ENCODE measurements around the gene RASA3. TPM values are rescaled to one million over a fixed set of nuclear protein-coding genes. Genes with fewer than 3 reads are reported as not detected.

The RASA3 gene
- total and polyA plus RNA-seq, 2 of the 8 experiments (the other 6 are each of a cell fraction or from before 2014, with no cell fraction given) = 7.5 to 21.9 TPM

DNA sequence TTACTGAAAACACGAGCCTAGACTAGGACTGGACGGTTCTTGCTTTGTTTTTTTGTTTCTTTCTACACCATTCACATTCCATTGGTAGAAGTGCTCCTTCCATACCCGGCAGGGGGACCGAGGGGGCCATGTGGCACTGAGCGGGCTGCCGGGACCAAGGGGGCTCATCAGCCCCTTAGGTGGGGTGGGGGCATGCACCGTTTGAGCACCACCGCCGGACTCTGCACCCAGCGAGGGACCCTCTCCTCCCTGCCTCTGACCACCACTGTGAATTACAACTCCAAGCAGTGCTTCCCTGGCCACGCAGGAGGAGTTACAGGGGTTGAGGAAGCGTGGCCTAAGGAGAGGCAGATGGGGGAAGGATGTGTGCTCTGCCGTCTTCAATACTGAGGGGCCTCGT is 31.6 kb upstream of the RASA3 start:
- Histone ChIP-seq H3K23ac (ENCODE audit: insufficient read length) (no peak overlapping the region), H3K14ac (ENCODE audit: insufficient read length) (no peak overlapping the region), H2BK5ac (ENCODE audit: low read depth, low read length) (no peak overlapping the region), H2AFZ (ENCODE audit: low read length) (no peak overlapping the region), H2BK20ac (ENCODE audit: low read length) (no peak overlapping the region), H2BK120ac (replicated peaks; ENCODE audit: low read depth, low read length) (no peak overlapping the region), H2BK12ac (ENCODE audit: low read depth, low read length) (no peak overlapping the region), H4K8ac (ENCODE audit: extremely low read depth, insufficient read depth, low read length) (no peak overlapping the region), H3K36me3 (ENCODE audit: control insufficient read depth in 2 of 4, insufficient read depth in 4 of 4, low read length in 3 of 4) (no peaks in the 10 kb centered on the region), H3K27ac (ENCODE audit: low read depth, low read length) (no peak overlapping the region), H3K79me2 (ENCODE audit: control insufficient read depth in 1 of 2, insufficient read depth in 2 of 2, low read length in 2 of 2) (no peaks in the 10 kb centered on the region), H3K9me3 (ENCODE audit: insufficient read depth in 2 of 2, low read depth in 1 of 2, low read length in 1 of 2) (no peaks in the 10 kb centered on the region), H3K4me3 (ENCODE audit: extremely low read depth in 1 of 4, insufficient read depth in 2 of 4, low read depth in 3 of 4, low read length in 4 of 4) (no peak overlapping the region), H3K23me2 (ENCODE audit: low read depth, low read length) (no peaks in the 10 kb centered on the region), H4K91ac (replicated peaks; ENCODE audit: insufficient read length, low read length) (no peak overlapping the region), H4K5ac (ENCODE audit: insufficient read length, low read depth, low read length) (no peak overlapping the region), H3K79me1 (ENCODE audit: low read depth, low read length) (no peaks in the 10 kb centered on the region), H3K27me3 (replicated peaks in 1 of 4; ENCODE audit: control insufficient read depth in 3 of 4, extremely low read depth in 1 of 4, insufficient read depth in 3 of 4, low read length in 3 of 4) (peaks cover 0 to 2% (median 0%) of the 10 kb centered on the region in 4 experiments; a peak in 1 of 7 replicates), H4K20me1 (replicated peaks in 1 of 2; ENCODE audit: control insufficient read depth in 1 of 2, insufficient read depth in 2 of 2, low read length in 2 of 2) (no peaks in the 10 kb centered on the region), H3K4me1 (replicated peaks in 1 of 4; ENCODE audit: control insufficient read depth in 3 of 4, insufficient read depth in 4 of 4, low read length in 3 of 4) (no peaks in the 10 kb centered on the region), H3K4me2 (ENCODE audit: insufficient read depth in 1 of 2, low read depth in 2 of 2, low read length in 2 of 2) (no peak overlapping the region), H2BK15ac (ENCODE audit: low read length) (no peak overlapping the region), H2AK5ac (ENCODE audit: low read depth, low read length) (no peak overlapping the region; the same call in 1 of the 2 replicates), H3K56ac (replicated peaks; ENCODE audit: insufficient read length, low read depth, low read length) (no peak overlapping the region), H3K9ac (replicated peaks in 1 of 4; ENCODE audit: extremely low read depth in 1 of 4, low read depth in 3 of 4, low read length in 3 of 4) (no peak overlapping the region), H3K4ac (replicated peaks; ENCODE audit: insufficient read length, low read depth, low read length) (no peak overlapping the region), H3K18ac (ENCODE audit: extremely low read depth, low read length) (no peak overlapping the region)
- no peak for DNase-seq (ENCODE audit: low read depth in 1 of 2, low spot score in 2 of 2)
- no peak for FAIRE-seq
- CTCF ChIA-PET (ENCODE audit: partially characterized antibody) = interaction anchor here (1.1 to 2.0 kb wide), 5 partner anchors 10 to 60 kb away, joined by 3 to 5 read pairs (median 4); partner anchors contain the start of gene CFAP97D2
- WGBS, 2 experiments (ENCODE audit: extremely low coverage in 1 of 2, insufficient coverage in 1 of 2, insufficient read length in 1 of 2, insufficient replicate concordance in 2 of 2, low coverage in 1 of 2, low lambda C conversion rate in 2 of 2, missing lambda C conversion rate in 1 of 2) = 93% methylated on average over 13 of the region's 14 CpGs; no CpG with 5 or more reads in 1 of the 2 experiments
- POLR2A ChIA-PET (ENCODE audit: partially characterized antibody) = no interaction called here
- TF ChIP-seq ZNF274 (IDR thresholded peaks at IDR 0.05; ENCODE audit: borderline replicate concordance, extremely low read depth, low read length) = no peak
